H1 (cell line): ENCODE results near the gene HNRNPH2. TPM values are rescaled to one million over a fixed set of nuclear protein-coding genes. Genes with fewer than 3 reads are reported as not detected.

ENCODE experiments used
- PHF8 ChIP-seq: fragments of 200-600 bp; sonication (generic); conservative IDR thresholded peaks from 2 replicates; pipeline ENCODE4 v1.7.1; 2012; ENCODE audit warnings: low read depth, mild to moderate bottlenecking, inconsistent platforms, low read length, moderate library complexity
- SP4 ChIP-seq: IDR thresholded peaks from 2 replicates; pipeline ENCODE4 v1.6.1; 2012; ENCODE audit warnings: low read length, inconsistent platforms
- polyA plus RNA-seq, 7 experiments: library from polyadenylated mRNA; depleted of rRNA in 3 of 7; stranded (reverse) in 5 of 7; unstranded in 2 of 7; fragments of >200 nt in 5 of 7; fragments of 200-250 nt in 2 of 7; gene quantifications; 1 replicate in 5 of 7; 2 replicates in 1 of 7; 4 replicates in 1 of 7; pipeline versions ENCODE4 v1.2.1 to v1.2.3, GENCODE V29; 2011 to 2013; ENCODE audit warnings: missing spikeins in 2 of 7, mixed read lengths in 2 of 7
- total RNA-seq: library from RNA; stranded (reverse); fragmentation: NEBNext Ultra II Directional; extraction: Animal tissue kit (Norgen Biotek cat#: 25700); gene quantifications from 2 replicates; pipeline ENCODE4 v1.2.1, GENCODE V29; 2021
- TF ChIP-seq, protein P1 (sequence below): fragments of 300-600 bp; sonication (generic); IDR thresholded peaks from 2 replicates; pipeline ENCODE4 v1.7.1; 2012; ENCODE audit warnings: low read length, moderate library complexity, mild to moderate bottlenecking, inconsistent platforms; ENCODE audit not compliant: insufficient replicate concordance

The HNRNPH2 gene
- total and polyA plus RNA-seq, 2 of the 8 experiments (the other 6 are each of a cell fraction or from before 2014, with no cell fraction given), result 27.7 to 66.7 TPM

- TF ChIP-seq PHF8 (peak; percentile 64; the same call in 1 of the 2 replicates), SP4 (no peak)
- TF ChIP-seq, protein P1, sequence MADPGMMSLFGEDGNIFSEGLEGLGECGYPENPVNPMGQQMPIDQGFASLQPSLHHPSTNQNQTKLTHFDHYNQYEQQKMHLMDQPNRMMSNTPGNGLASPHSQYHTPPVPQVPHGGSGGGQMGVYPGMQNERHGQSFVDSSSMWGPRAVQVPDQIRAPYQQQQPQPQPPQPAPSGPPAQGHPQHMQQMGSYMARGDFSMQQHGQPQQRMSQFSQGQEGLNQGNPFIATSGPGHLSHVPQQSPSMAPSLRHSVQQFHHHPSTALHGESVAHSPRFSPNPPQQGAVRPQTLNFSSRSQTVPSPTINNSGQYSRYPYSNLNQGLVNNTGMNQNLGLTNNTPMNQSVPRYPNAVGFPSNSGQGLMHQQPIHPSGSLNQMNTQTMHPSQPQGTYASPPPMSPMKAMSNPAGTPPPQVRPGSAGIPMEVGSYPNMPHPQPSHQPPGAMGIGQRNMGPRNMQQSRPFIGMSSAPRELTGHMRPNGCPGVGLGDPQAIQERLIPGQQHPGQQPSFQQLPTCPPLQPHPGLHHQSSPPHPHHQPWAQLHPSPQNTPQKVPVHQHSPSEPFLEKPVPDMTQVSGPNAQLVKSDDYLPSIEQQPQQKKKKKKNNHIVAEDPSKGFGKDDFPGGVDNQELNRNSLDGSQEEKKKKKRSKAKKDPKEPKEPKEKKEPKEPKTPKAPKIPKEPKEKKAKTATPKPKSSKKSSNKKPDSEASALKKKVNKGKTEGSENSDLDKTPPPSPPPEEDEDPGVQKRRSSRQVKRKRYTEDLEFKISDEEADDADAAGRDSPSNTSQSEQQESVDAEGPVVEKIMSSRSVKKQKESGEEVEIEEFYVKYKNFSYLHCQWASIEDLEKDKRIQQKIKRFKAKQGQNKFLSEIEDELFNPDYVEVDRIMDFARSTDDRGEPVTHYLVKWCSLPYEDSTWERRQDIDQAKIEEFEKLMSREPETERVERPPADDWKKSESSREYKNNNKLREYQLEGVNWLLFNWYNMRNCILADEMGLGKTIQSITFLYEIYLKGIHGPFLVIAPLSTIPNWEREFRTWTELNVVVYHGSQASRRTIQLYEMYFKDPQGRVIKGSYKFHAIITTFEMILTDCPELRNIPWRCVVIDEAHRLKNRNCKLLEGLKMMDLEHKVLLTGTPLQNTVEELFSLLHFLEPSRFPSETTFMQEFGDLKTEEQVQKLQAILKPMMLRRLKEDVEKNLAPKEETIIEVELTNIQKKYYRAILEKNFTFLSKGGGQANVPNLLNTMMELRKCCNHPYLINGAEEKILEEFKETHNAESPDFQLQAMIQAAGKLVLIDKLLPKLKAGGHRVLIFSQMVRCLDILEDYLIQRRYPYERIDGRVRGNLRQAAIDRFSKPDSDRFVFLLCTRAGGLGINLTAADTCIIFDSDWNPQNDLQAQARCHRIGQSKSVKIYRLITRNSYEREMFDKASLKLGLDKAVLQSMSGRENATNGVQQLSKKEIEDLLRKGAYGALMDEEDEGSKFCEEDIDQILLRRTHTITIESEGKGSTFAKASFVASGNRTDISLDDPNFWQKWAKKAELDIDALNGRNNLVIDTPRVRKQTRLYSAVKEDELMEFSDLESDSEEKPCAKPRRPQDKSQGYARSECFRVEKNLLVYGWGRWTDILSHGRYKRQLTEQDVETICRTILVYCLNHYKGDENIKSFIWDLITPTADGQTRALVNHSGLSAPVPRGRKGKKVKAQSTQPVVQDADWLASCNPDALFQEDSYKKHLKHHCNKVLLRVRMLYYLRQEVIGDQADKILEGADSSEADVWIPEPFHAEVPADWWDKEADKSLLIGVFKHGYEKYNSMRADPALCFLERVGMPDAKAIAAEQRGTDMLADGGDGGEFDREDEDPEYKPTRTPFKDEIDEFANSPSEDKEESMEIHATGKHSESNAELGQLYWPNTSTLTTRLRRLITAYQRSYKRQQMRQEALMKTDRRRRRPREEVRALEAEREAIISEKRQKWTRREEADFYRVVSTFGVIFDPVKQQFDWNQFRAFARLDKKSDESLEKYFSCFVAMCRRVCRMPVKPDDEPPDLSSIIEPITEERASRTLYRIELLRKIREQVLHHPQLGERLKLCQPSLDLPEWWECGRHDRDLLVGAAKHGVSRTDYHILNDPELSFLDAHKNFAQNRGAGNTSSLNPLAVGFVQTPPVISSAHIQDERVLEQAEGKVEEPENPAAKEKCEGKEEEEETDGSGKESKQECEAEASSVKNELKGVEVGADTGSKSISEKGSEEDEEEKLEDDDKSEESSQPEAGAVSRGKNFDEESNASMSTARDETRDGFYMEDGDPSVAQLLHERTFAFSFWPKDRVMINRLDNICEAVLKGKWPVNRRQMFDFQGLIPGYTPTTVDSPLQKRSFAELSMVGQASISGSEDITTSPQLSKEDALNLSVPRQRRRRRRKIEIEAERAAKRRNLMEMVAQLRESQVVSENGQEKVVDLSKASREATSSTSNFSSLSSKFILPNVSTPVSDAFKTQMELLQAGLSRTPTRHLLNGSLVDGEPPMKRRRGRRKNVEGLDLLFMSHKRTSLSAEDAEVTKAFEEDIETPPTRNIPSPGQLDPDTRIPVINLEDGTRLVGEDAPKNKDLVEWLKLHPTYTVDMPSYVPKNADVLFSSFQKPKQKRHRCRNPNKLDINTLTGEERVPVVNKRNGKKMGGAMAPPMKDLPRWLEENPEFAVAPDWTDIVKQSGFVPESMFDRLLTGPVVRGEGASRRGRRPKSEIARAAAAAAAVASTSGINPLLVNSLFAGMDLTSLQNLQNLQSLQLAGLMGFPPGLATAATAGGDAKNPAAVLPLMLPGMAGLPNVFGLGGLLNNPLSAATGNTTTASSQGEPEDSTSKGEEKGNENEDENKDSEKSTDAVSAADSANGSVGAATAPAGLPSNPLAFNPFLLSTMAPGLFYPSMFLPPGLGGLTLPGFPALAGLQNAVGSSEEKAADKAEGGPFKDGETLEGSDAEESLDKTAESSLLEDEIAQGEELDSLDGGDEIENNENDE, result no peak
Measured at GRCh38 chrX:101417981-101418841, 10.2 kb downstream of the HNRNPH2 start (continued).
